IPS DF 6.9 (cell line): ENCODE data around the gene CDIP1.
A peak's percentile ranks its signal among the peaks of the same experiment; 100 is the strongest.

Experiments used
- DNase-seq: peaks from one replicate; pipeline ENCODE4 v3.0.0-alpha.2; 2013; ENCODE audit warnings: low read depth, low spot score
- H3K27ac ChIP-seq: one replicate; pipeline ENCODE4 v1.5.1; 2013; ENCODE audit warnings: low read length, control low read depth
- H3K27me3 ChIP-seq: 2 replicates; pipeline ENCODE4 v1.6.1; 2013; ENCODE audit warnings: mild to moderate bottlenecking, low read length; ENCODE audit not compliant: control insufficient read depth, insufficient read depth
- H3K36me3 ChIP-seq: 2 replicates; pipeline ENCODE4 v1.6.1; 2013; ENCODE audit warnings: low read length; ENCODE audit not compliant: control insufficient read depth, insufficient read depth
- H3K4me1 ChIP-seq: 2 replicates; pipeline ENCODE4 v1.6.1; 2013; ENCODE audit warnings: low read length; ENCODE audit not compliant: control insufficient read depth, insufficient read depth
- H3K4me3 ChIP-seq: 2 replicates; pipeline ENCODE4 v1.5.1; 2013; ENCODE audit warnings: mild to moderate bottlenecking, low read length
- H3K9me3 ChIP-seq: 2 replicates; pipeline ENCODE4 v1.6.1; 2013; ENCODE audit warnings: low read length, inconsistent platforms; ENCODE audit not compliant: control insufficient read depth, insufficient read depth
- WGBS: extraction: QIAGEN DNeasy Blood & Tissue Kit; methylation state at CpG from one replicate; pipeline ENCODE4 v1.1.7; 2013; ENCODE audit warnings: mixed read lengths, missing lambda C conversion rate; ENCODE audit not compliant: insufficient read length, insufficient coverage; 5-methylcytosine and 5-hydroxymethylcytosine counted together

The CDIP1 gene

DNA sequence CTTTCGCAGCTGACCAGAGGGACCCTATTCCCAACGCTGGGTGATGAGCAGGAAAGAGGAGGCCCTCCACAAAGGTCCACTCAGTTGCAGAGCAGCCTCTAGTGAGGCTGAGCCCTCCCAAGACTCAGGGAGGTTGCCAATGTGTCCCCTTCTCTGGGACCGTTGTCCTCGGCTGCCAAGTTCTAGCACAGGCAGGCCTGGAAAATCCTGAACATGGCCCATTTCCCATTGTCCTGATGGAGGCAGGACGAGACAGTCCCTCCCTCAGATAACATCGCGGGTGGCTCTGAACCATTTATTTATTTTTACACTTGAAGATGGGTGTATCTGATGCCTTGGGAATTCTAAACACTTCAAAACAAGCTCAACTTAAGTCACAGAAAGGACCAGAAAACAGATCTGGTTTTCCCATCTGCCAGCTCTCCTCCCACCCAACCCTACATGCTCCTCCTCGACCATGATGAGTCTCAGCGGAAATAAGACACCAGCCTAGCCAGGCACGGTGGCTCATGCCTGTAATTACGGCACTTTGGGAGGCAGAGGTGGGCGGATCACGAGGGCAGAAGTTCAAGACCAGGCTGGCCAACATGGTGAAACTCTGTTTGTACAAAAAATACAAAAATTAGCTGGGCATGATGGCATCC lies 12.8 kb downstream of the CDIP1 start:
- WGBS = no CpG with 5 or more reads among the region's 13 CpGs
- H3K4me3 ChIP-seq = no peak overlapping the region
- no peak for DNase-seq
- H3K36me3 ChIP-seq = no peaks in the 10 kb centered on the region
- no peaks in the 10 kb centered on the region for H3K27me3 ChIP-seq
- H3K4me1 ChIP-seq = peaks cover 12% of the 10 kb centered on the region
- no peak overlapping the region for H3K27ac ChIP-seq
- no peaks in the 10 kb centered on the region for H3K9me3 ChIP-seq

DNA sequence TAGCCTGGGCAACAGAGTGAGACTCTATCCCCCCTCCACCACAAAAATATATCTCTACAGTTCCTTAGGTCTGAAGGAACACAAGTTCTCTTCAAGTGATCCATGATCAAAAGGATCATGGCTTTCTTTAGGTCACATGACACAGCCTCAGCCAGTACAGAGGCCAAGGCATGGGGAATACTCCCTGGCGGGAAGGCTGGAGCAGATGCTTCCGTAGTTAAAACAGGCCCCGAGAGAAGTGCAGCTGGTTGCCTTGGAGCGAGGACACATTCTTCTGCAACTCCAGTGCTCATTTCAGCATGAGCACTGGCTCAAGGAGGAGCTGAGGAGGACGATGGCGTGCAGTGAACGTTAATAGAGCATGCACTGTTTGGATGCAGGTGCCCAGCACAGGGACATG lies 13.5 kb downstream of the CDIP1 start:
- H3K9me3 ChIP-seq = no peaks in the 10 kb centered on the region
- no peaks in the 10 kb centered on the region for H3K36me3 ChIP-seq
- peaks cover 12% of the 10 kb centered on the region for H3K4me1 ChIP-seq
- H3K27ac ChIP-seq = no peak overlapping the region
- no CpG with 5 or more reads among the region's 7 CpGs for WGBS
- H3K27me3 ChIP-seq = no peaks in the 10 kb centered on the region
- DNase-seq = no peak
- H3K4me3 ChIP-seq = no peak overlapping the region

DNA sequence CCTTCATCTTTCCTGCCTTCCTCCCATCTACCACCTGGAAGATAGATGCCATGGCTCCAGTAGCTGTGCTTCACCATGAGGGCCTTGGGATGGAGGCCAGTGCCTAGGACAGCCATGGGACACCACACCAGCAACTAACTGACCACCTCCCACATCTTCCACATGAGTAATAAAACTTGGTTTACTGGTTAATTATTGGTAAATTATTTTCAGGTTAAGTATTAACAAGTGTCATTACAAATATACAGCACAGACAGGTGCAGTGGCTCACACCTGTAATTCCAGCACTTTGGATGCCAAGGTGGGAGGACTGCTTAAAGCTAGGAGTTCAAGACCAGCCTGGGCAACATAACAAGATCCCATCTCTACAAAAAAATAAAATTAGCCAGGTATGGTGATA lies 14.0 kb downstream of the CDIP1 start:
- no peaks in the 10 kb centered on the region for H3K9me3 ChIP-seq
- H3K36me3 ChIP-seq = no peaks in the 10 kb centered on the region
- no peaks in the 10 kb centered on the region for H3K27me3 ChIP-seq
- DNase-seq = no peak
- H3K4me1 ChIP-seq = peaks cover 12% of the 10 kb centered on the region
- no peak overlapping the region for H3K4me3 ChIP-seq
- no peak overlapping the region for H3K27ac ChIP-seq

DNA sequence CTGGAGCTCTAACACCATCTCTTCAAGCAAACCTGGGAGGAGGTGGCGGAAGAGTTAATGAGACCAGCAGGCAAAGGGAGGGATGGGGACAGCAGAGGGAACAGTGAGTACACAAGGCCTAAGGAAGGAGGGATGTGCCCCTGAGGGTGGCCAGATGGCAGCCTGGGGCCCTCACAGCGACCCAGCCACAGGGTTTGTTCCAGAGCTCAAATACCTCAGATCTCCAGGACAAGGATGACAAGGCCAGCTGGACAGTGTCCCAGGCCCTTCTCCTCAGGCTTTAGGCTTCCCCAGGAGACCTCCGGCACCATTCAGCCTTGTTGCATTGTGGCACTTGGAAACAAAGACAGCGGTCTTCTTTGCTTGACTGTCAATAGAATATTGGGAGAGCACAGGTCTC lies 14.9 kb downstream of the CDIP1 start:
- Histone ChIP-seq H3K9me3 (no peaks in the 10 kb centered on the region), H3K27ac (no peak overlapping the region), H3K4me1 (peaks cover 10% of the 10 kb centered on the region), H3K27me3 (no peaks in the 10 kb centered on the region), H3K36me3 (no peaks in the 10 kb centered on the region), H3K4me3 (no peak overlapping the region)
- no CpG with 5 or more reads among the region's 4 CpGs for WGBS
- DNase-seq = no peak

- WGBS = no CpG with 5 or more reads among the region's 8 CpGs
- Histone ChIP-seq H3K9me3 (no peaks in the 10 kb centered on the region), H3K27ac (no peak overlapping the region), H3K4me3 (no peak overlapping the region), H3K4me1 (peaks cover 10% of the 10 kb centered on the region), H3K36me3 (no peaks in the 10 kb centered on the region), H3K27me3 (no peaks in the 10 kb centered on the region)
- no peak for DNase-seq
Observed at GRCh38 chr16:4522051-4522581, 16.5 kb downstream of the CDIP1 start.

DNA sequence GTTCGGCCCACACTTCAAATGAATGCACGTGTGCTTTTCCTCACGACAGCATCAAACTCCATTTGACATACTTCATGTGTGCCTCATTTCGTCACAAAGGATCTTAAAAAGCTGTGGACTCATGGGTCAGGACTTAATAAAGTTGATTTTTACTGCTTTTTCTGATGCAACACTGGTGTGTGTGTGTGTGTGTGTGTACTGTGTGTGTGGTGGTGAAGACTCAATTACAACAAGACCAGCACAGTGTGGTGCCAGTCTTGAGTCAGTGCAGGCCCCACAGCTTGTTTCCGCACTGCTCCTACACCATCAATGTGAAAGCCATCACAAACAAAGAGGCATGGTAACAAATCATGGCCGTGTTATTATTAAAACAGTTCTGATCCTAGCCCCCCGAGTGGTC lies 17.7 kb downstream of the CDIP1 start:
- Histone ChIP-seq H3K9me3 (no peaks in the 10 kb centered on the region), H3K36me3 (no peaks in the 10 kb centered on the region), H3K27ac (no peak overlapping the region), H3K27me3 (no peaks in the 10 kb centered on the region), H3K4me3 (no peak overlapping the region), H3K4me1 (peaks cover 10% of the 10 kb centered on the region)
- no peak for DNase-seq
- WGBS = no CpG with 5 or more reads among the region's 7 CpGs

GRCh38 chr16:4519274-4520058 lies 19.1 kb downstream of the CDIP1 start:
- no peaks in the 10 kb centered on the region for H3K9me3 ChIP-seq
- no peaks in the 10 kb centered on the region for H3K27me3 ChIP-seq
- no peak overlapping the region for H3K4me3 ChIP-seq
- H3K36me3 ChIP-seq = no peaks in the 10 kb centered on the region
- no peak for DNase-seq
- peaks cover 13% of the 10 kb centered on the region for H3K4me1 ChIP-seq
- H3K27ac ChIP-seq = no peak overlapping the region
- WGBS = no CpG with 5 or more reads among the region's 15 CpGs

DNA sequence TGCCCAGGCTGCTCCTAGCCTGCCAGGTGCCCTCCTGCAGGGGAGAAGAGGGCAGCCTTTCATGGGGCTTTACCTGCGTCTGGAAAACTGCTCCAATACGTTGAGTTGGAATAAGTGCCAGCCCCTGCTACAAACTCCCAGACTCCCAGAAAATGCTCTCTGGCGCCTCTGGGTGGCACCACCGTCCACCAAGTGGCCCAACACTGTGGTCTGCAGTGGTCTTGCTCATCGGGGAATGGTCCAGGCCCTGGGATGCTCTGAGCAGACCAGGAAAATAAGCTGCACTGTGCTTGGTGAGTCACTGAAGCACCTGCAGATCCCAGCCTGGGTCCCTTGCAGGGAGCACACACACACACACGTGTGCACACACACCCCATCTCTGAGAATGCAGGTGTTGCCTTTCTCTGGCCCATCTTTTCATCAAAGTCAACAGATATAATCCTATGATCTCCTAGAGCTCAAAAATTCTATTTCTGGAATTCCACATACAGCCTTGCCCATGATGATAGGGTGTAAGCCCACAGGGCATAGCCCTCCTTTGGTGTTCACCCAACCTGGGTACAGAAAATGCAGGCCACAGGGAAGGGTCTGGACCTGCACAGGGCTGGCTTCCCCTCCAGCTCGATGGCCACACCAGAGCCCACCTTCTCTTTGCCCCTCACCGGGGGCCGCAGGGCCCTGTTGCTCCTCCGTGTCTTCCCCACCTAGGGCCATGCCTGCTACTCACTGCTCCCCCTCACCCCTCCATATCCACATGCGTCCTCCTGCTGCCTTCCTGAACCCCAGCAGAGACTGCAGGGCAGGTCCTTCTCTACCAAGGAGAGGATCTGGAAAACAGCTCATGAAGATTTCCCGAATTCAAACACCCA lies 20.5 kb downstream of the CDIP1 start:
- Histone ChIP-seq H3K4me1 (peaks cover 13% of the 10 kb centered on the region), H3K27me3 (no peaks in the 10 kb centered on the region), H3K36me3 (peaks cover 3% of the 10 kb centered on the region), H3K27ac (no peak overlapping the region), H3K9me3 (no peaks in the 10 kb centered on the region), H3K4me3 (no peak overlapping the region)
- peak; percentile 47 for DNase-seq
- no CpG with 5 or more reads among the region's 12 CpGs for WGBS

DNA sequence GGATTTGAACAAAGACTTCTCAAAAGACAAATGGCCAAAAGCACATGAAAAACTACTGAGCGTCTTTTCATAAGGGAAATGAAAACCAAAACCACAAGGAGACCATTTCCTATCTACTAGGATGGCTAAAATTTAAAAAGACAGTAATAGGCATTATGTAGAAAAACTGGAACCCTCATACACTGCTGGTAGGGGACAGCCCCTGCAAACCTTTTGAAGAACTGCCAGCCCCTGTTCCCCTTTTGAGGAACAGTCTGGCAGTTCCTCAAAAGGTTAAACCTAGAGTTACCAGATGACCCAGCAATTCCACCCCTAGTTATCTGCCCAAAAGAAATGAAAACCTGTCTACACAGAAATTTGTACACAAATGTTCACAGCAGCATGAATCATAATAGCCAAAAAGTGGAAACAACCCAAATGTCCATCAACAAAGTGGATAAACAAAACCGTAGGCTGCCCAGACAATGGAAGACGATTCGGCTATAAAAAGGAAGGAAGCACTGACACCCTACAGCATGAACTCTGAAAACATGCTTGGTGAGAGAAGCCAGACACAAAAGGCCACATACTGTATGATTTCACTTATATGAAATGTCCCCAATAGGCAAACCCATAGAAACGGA lies 22.9 kb downstream of the CDIP1 start:
- Histone ChIP-seq H3K27ac (no peak overlapping the region), H3K9me3 (no peaks in the 10 kb centered on the region), H3K4me1 (peaks cover 3% of the 10 kb centered on the region; the same call in 1 of the 2 replicates), H3K36me3 (peaks cover 12% of the 10 kb centered on the region), H3K27me3 (no peaks in the 10 kb centered on the region), H3K4me3 (no peak overlapping the region)
- DNase-seq = no peak
- no CpG with 5 or more reads among the region's 5 CpGs for WGBS

DNA sequence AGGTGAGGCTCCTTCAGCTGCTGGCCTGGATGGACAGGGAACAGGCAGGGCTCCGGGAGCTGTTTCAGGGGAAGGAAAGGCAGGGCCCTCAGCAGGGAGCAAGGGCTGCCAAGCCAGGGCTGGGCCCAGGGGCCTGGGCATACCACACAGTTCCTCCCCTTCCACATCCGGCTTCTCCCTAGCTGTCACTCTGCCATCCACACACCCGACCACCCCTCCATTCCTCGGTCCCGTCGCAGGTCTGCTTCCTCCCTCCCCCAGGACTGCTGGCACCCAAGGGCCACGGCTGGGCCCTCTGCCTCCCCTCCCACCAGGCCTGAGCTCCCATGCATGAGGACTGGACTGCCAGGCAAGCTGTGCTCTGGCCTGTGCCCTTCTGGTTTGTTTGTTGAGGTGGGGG lies 24.0 kb downstream of the CDIP1 start:
- Histone ChIP-seq H3K4me1 (peaks cover 3% of the 10 kb centered on the region; the same call in 1 of the 2 replicates), H3K9me3 (no peaks in the 10 kb centered on the region), H3K4me3 (no peak overlapping the region), H3K27me3 (no peaks in the 10 kb centered on the region), H3K27ac (no peak overlapping the region), H3K36me3 (peaks cover 20% of the 10 kb centered on the region)
- no peak for DNase-seq
- WGBS = no CpG with 5 or more reads among the region's 7 CpGs
